Neural progenitor cell (in vitro differentiated cells): Measurements from ENCODE around the gene PPFIA4. TPM values are rescaled to one million over a fixed set of nuclear protein-coding genes. Genes with fewer than 3 reads are reported as not detected.

Experiments
- DNase-seq: peaks from one replicate; pipeline ENCODE4 v3.0.0-alpha.2; 2016; ENCODE audit warnings: low spot score
- H2AFZ ChIP-seq: fragments of 200-600 bp; sonication (generic); replicated peaks from 2 replicates; pipeline ENCODE4 v1.6.1; 2016; ENCODE audit warnings: antibody characterized with exemption
- H3F3A ChIP-seq: fragments of 200-600 bp; sonication (generic); 2 replicates; pipeline ENCODE4 v1.6.1; 2016; ENCODE audit warnings: antibody characterized with exemption, low read depth
- H3K27ac ChIP-seq: fragments of 200-600 bp; sonication (generic); 2 replicates; pipeline ENCODE4 v1.5.1; 2016; ENCODE audit warnings: mild to moderate bottlenecking
- H3K27me3 ChIP-seq: fragments of 200-600 bp; sonication (generic); 2 replicates; pipeline ENCODE4 v1.6.1; 2016; ENCODE audit warnings: mild to moderate bottlenecking, moderate library complexity
- H3K36me3 ChIP-seq: fragments of 200-600 bp; sonication (generic); 2 replicates; pipeline ENCODE4 v1.5.1; 2016
- H3K4me1 ChIP-seq: fragments of 200-600 bp; sonication (generic); 2 replicates; pipeline ENCODE4 v1.6.1; 2016; ENCODE audit warnings: mixed run types
- H3K4me2 ChIP-seq: fragments of 200-600 bp; sonication (generic); 2 replicates; pipeline ENCODE4 v1.6.1; 2016
- H3K4me3 ChIP-seq: fragments of 200-600 bp; sonication (generic); 2 replicates; pipeline ENCODE4 v1.5.1; 2016
- H3K79me2 ChIP-seq: fragments of 200-600 bp; sonication (generic); 2 replicates; pipeline ENCODE4 v1.6.1; 2016; ENCODE audit warnings: low read depth
- H3K9ac ChIP-seq: fragments of 200-600 bp; sonication (generic); 2 replicates; pipeline ENCODE4 v1.6.1; 2016
- H3K9me3 ChIP-seq: fragments of 200-600 bp; sonication (generic); 2 replicates; pipeline ENCODE4 v1.5.1; 2016; ENCODE audit warnings: low read depth
- H4K20me1 ChIP-seq: fragments of 200-600 bp; sonication (generic); 2 replicates; pipeline ENCODE4 v1.6.1; 2016; ENCODE audit warnings: low read depth
- H3K27ac Mint-ChIP-seq: 3 replicates; pipeline ENCODE4 v1.8.0; 2021; ENCODE audit warnings: mixed read lengths
- H3K27me3 Mint-ChIP-seq: 2 replicates; pipeline ENCODE4 v1.8.0; 2022; ENCODE audit warnings: low read depth, mild to moderate bottlenecking, inconsistent platforms, moderate library complexity, mixed read lengths; ENCODE audit not compliant: insufficient read depth
- H3K36me3 Mint-ChIP-seq: 3 replicates; pipeline ENCODE4 v1.8.0; 2021; ENCODE audit warnings: mixed read lengths
- H3K4me1 Mint-ChIP-seq: 3 replicates; pipeline ENCODE4 v1.8.0; 2021; ENCODE audit warnings: mixed read lengths
- H3K4me3 Mint-ChIP-seq: 3 replicates; pipeline ENCODE4 v1.8.0; 2021; ENCODE audit warnings: mild to moderate bottlenecking, moderate library complexity, mixed read lengths
- H3K9me3 Mint-ChIP-seq: 3 replicates; pipeline ENCODE4 v1.8.0; 2020; ENCODE audit warnings: mixed read lengths
- EZH2 ChIP-seq: fragments of 200-600 bp; sonication (generic); IDR thresholded peaks from 2 replicates; pipeline ENCODE4 v1.6.1; 2017; ENCODE audit warnings: antibody characterized with exemption, mild to moderate bottlenecking, moderate library complexity
- EZH2phosphoT487 ChIP-seq: fragments of 200-600 bp; sonication (generic); IDR thresholded peaks from 2 replicates; pipeline ENCODE4 v1.6.1; 2017; ENCODE audit warnings: antibody characterized with exemption
- total RNA-seq: library from RNA; depleted of rRNA; stranded (reverse); fragments of >200 nt; gene quantifications from 2 replicates; pipeline ENCODE4 v1.2.3, GENCODE V29; 2015; ENCODE audit warnings: low replicate concordance
- TF ChIP-seq, protein P1 (sequence below): fragments of 200-600 bp; sonication (generic); IDR thresholded peaks from 2 replicates; pipeline ENCODE4 v1.5.1; 2017; ENCODE audit warnings: antibody characterized with exemption, mild to moderate bottlenecking

PPFIA4 gene
- total RNA-seq, 1 donor from 2014 or later, result 23.5 TPM

DNA sequence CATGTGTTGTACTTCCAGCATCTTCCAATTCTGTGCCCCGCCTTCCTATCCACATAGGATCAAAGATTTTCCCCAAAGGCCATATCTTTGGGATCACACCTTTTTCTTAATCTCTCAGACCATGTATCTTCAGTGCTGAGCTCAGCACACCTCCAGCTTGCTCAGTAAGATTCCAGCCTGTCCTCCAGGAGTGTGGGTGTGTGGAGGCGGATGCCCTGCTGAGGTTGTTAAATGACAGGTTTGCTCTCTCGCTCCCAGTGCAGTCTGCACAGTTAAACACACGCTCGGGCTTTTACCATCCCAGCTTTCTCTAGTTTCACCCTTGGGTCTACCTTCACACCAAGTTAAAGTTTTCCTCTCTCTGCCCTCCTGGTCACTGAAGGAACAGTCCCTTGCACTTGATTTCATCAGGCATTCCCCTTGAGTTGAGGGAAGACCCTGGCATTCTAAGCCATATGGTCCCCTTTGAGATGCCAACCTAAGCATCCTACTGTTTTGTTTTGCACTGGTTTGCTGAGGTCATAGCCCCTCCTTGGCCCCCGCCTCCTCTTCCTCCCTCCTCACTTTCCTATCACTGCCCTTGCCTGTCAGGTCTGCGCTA lies 45.8 kb downstream of the PPFIA4 start:
- Mint-ChIP-seq H3K36me3 (peaks cover 9% of the 10 kb centered on the region), H3K9me3 (no peaks in the 10 kb centered on the region), H3K4me3 (no peak overlapping the region), H3K27ac (no peak overlapping the region), H3K27me3 (peaks cover 2% of the 10 kb centered on the region), H3K4me1 (peaks cover 17% of the 10 kb centered on the region)
- Histone ChIP-seq H2AFZ (no peak overlapping the region), H3K9ac (no peak overlapping the region), H3K9me3 (no peaks in the 10 kb centered on the region), H4K20me1 (peaks cover 4% of the 10 kb centered on the region), H3F3A (no peaks in the 10 kb centered on the region), H3K27me3 (peaks cover 43% of the 10 kb centered on the region), H3K79me2 (no peaks in the 10 kb centered on the region), H3K4me1 (no peaks in the 10 kb centered on the region), H3K36me3 (no peaks in the 10 kb centered on the region), H3K4me2 (no peak overlapping the region), H3K27ac (no peak overlapping the region), H3K4me3 (no peak overlapping the region)
- TF ChIP-seq, protein P1, sequence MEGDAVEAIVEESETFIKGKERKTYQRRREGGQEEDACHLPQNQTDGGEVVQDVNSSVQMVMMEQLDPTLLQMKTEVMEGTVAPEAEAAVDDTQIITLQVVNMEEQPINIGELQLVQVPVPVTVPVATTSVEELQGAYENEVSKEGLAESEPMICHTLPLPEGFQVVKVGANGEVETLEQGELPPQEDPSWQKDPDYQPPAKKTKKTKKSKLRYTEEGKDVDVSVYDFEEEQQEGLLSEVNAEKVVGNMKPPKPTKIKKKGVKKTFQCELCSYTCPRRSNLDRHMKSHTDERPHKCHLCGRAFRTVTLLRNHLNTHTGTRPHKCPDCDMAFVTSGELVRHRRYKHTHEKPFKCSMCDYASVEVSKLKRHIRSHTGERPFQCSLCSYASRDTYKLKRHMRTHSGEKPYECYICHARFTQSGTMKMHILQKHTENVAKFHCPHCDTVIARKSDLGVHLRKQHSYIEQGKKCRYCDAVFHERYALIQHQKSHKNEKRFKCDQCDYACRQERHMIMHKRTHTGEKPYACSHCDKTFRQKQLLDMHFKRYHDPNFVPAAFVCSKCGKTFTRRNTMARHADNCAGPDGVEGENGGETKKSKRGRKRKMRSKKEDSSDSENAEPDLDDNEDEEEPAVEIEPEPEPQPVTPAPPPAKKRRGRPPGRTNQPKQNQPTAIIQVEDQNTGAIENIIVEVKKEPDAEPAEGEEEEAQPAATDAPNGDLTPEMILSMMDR, result no peak
- no peak for TF ChIP-seq EZH2
- TF ChIP-seq EZH2phosphoT487, result no peak
- no peak for DNase-seq

DNA sequence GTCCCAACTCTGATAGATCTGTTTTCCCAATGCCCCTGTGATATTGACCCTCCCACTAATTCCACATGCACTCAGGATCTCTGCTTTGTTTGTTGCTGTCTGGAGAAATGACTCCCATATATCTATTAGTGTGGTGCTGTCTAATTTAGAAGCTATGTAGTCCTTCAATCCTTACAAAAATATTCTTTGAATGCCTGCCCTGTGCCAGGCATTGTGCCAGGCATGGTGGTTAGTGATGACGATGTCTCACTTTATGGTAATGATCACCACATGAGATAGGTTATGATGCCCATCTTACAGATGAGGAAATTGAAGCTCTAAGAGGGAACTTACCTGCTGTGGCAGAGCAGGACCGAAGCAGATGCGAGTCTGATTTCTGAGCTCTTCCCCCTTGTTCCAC lies 46.6 kb downstream of the PPFIA4 start:
- no peaks in the 10 kb centered on the region for H3K9me3 ChIP-seq
- no peak overlapping the region for H3K4me3 Mint-ChIP-seq
- H4K20me1 ChIP-seq, result peaks cover 4% of the 10 kb centered on the region
- peaks cover 17% of the 10 kb centered on the region for H3K4me1 Mint-ChIP-seq
- no peak overlapping the region for H3K27ac Mint-ChIP-seq
- peaks cover 2% of the 10 kb centered on the region for H3K27me3 Mint-ChIP-seq
- no peak overlapping the region for H3K27ac ChIP-seq
- H3K27me3 ChIP-seq, result peaks cover 51% of the 10 kb centered on the region
- H3K9me3 Mint-ChIP-seq, result no peaks in the 10 kb centered on the region
- H3K36me3 ChIP-seq, result no peaks in the 10 kb centered on the region
- no peak overlapping the region for H2AFZ ChIP-seq
- H3K79me2 ChIP-seq, result no peaks in the 10 kb centered on the region
- no peak overlapping the region for H3K4me3 ChIP-seq
- H3K36me3 Mint-ChIP-seq, result peaks cover 9% of the 10 kb centered on the region
- TF ChIP-seq EZH2phosphoT487, result no peak
- no peak for TF ChIP-seq EZH2
- TF ChIP-seq, protein P1, result no peak
- no peaks in the 10 kb centered on the region for H3F3A ChIP-seq
- DNase-seq, result no peak
- no peak overlapping the region for H3K9ac ChIP-seq
- H3K4me2 ChIP-seq, result no peak overlapping the region
- no peaks in the 10 kb centered on the region for H3K4me1 ChIP-seq

DNA sequence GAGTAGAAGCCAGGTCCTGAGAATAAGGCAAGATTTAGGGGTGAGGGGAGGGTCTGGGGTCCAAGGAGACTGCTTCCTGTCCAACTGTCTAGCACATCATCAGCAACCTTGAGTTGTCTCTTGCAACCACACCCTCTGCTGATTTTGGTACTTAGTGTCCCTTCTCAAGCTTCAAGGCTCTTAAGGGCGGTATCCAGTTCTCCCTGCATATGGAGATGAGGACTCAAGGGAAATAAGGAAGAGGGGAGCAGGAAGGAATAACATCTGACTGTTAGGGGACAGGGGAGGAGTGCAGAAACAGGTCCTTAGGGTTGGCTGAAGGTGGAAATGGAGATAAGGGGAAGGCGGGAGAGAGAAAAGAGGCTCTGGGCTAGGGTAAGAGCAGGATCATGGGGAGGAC lies 47.2 kb downstream of the PPFIA4 start:
- Mint-ChIP-seq H3K27ac (no peak overlapping the region), H3K27me3 (peaks cover 2% of the 10 kb centered on the region), H3K4me1 (peaks cover 17% of the 10 kb centered on the region), H3K36me3 (peaks cover 9% of the 10 kb centered on the region), H3K9me3 (no peaks in the 10 kb centered on the region), H3K4me3 (no peak overlapping the region)
- no peak for DNase-seq
- Histone ChIP-seq H3K79me2 (no peaks in the 10 kb centered on the region), H3K36me3 (no peaks in the 10 kb centered on the region), H3K27ac (no peak overlapping the region), H3K27me3 (peaks cover 55% of the 10 kb centered on the region), H4K20me1 (peaks cover 4% of the 10 kb centered on the region), H3K4me2 (no peak overlapping the region), H3K9me3 (no peaks in the 10 kb centered on the region), H3K4me3 (no peak overlapping the region), H3K9ac (no peak overlapping the region), H2AFZ (no peak overlapping the region), H3K4me1 (no peaks in the 10 kb centered on the region), H3F3A (no peaks in the 10 kb centered on the region)
- TF ChIP-seq, protein P1, result no peak
- TF ChIP-seq EZH2 (no peak), EZH2phosphoT487 (no peak)
